ENCODE measurements around the gene EIF2B5.

DNA sequence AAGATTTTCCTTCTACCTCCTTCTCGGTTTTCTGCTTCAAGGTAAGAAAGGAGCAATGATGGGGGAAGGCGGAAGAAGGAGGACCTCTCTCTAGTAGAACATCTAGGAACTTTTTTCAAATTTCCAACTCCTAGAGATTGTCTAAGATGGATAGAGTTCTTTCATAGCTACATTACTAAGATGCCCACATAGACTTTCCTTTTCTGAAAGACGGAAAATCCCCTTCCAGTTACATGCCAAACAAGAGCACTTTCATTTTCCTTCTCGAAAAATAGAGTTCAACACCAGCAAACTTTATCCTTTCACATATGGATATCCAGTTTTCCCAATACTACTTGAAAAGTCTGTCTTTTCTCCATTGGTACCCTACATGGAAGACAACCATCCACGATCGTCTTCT, 37.6 kb upstream of the EIF2B5 start:
- TF ChIP-seq CTCF (IDR thresholded peaks at IDR 0.05) (no peak), POLR2A (IDR thresholded peaks at IDR 0.05) (no peak)

Measured in testis (tissue), 2 donors.